Stimulated activated CD8-positive, alpha-beta memory T cell treated with anti-CD3 and anti-CD28 coated beads, Interleukin-4, amount 100 ng/mL, for 1 hour (primary cell): ENCODE data around the gene DSTN.

Experiments used
- DNase-seq, 2 donors: peaks; one replicate each; pipeline ENCODE4 v3.0.0-alpha.2; 2020; ENCODE audit warnings: low read depth in 2 of 2, low spot score in 1 of 2

The DSTN gene

GRCh38 chr20:17611540-17612286 is 41.8 kb downstream of the DSTN start:
- no peak for DNase-seq

- peak in 1 of 2 donors; percentile 30 for DNase-seq
Measured at GRCh38 chr20:17612287-17612991, 42.6 kb downstream of the DSTN start.

GRCh38 chr20:17612992-17613327 is 43.1 kb downstream of the DSTN start:
- no peak for DNase-seq

- DNase-seq = no peak
Measured at GRCh38 chr20:17613328-17614175, 43.7 kb downstream of the DSTN start.

- no peak for DNase-seq
Measured at GRCh38 chr20:17614176-17614811, 44.4 kb downstream of the DSTN start.

- DNase-seq = no peak
Measured at GRCh38 chr20:17614812-17615644, 45.2 kb downstream of the DSTN start.

- DNase-seq = no peak
Measured at GRCh38 chr20:17615645-17616479, 46.0 kb downstream of the DSTN start.

- DNase-seq = no peak
Measured at GRCh38 chr20:17616480-17617211, 46.8 kb downstream of the DSTN start.

- no peak for DNase-seq
Measured at GRCh38 chr20:17617212-17617867, 47.5 kb downstream of the DSTN start.

- no peak for DNase-seq
Measured at GRCh38 chr20:17617868-17618672, 48.2 kb downstream of the DSTN start.

GRCh38 chr20:17618673-17619013 is 48.8 kb downstream of the DSTN start:
- no peak for DNase-seq

GRCh38 chr20:17619351-17620093 is 49.6 kb downstream of the DSTN start:
- DNase-seq = no peak

GRCh38 chr20:17620371-17621228 is 50.7 kb downstream of the DSTN start:
- no peak for DNase-seq

- DNase-seq = no peak
Measured at GRCh38 chr20:17621229-17621968, 51.5 kb downstream of the DSTN start.

- DNase-seq = no peak
Measured at GRCh38 chr20:17622086-17622850, 52.4 kb downstream of the DSTN start.
